DMS153 treated with DMSO at 0.1 percent for 48 hours (cell line): ENCODE measurements around the gene CLCN7.

Experiments used
- DNase-seq: peaks from one replicate; lab custom pipeline; 2025; ENCODE audit not compliant: unreplicated experiment; lab: John Stamatoyannopoulos, UW

CLCN7 gene

GRCh38 chr16:1474796-1475551, at the start of gene CLCN7:
TSS of gene CLCN7 (minus strand) at chr16:1475028. CDS start at chr16:1474974, 54 bp downstream.
- peak; percentile 47 for DNase-seq

DNA sequence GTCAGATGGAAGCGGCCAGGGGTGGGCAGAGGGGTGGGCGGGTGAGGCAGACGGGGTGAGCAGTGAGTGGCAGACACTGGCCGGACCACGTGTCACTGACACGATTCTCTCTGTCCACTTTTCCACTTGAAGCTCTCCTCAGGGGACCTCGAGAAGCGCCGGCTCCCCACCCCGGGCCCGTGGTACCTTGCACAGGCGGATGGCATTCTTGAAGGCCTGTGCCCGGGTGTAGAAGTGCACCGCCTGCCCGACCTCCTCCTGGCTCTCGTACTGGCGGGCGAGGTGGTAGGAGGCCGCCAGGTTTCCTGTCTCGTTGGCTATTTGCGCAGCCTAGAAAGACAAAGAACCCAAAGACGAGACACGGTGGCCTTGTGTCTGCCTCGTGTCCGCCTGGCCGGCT, 49.5 kb upstream of the CLCN7 start:
- DNase-seq, result no peak

DNA sequence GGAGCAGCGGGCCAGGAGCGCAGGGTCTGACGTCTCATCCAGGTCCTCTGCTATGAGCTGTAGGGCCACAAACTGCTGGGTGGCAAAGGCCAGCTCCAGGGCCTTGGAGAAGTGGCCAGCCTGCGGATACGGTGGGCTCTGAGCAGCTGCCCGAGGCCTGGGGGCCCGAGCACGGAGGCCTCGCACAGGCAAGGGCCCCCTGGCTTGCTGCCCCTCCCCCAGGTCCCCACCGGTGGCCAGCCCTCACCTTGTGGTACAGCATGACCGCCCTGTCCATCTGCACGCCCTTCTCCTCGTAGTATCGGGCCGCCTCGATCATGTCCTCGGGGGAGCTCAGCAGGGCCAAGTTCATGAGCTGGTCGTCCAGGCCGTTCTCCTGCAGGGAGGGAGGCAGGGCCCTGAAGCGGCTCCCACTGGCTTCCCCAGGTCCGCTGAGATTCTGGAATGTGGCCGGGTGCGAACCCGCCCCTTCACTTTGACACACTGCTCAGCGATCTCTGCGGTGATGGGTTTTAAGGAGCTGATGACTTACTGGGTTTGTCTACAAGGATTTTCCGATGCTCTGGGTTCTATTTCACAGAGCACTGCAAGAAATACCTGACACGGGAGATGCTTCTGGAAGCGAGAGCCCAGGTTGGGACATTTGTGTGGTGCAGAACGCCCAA, 48.9 kb upstream of the CLCN7 start:
- no peak for DNase-seq

DNA sequence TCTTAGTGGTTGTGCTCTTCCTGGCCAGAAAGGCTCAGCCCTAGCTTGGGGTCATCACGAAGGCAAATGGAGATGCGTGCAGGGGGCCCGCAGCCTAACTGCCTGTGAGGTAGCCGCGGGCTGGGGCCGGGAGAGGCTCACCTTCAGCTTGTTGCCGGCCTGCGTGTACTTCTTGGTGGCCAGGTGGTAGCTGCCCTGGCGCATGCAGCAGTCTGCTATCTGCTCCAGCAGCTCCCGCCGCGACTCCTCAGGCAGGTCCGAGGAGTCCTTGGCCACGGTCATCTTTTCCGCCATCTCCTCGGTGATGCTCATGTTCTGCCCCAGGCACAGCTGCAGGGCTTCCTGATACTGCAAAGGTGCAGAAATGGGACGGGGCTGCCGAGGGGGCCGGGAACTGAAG, 45.6 kb upstream of the CLCN7 start:
- no peak for DNase-seq

DNA sequence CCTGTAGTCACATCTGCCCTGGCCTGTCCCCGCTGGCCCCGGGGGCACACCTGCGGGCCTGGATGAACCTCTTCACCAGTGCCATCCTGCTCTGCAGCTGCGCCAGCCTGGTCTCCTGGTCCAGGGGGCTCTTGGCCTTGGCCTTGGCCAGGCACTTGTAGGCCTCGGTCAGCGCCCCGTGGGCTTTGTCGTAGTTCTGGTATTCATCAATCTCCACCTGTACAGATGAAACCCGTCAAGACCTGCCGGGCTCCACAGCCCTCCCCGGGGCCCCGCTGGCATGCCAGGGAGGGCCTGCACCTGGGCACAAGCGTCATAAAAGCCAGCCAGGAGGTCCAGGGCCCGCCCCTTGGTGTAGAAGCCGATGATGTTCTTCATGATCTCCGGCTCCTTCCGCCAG, 45.0 kb upstream of the CLCN7 start:
- DNase-seq, result no peak

GRCh38 chr16:1518626-1519135, 43.9 kb upstream of the CLCN7 start:
- DNase-seq, result no peak

DNA sequence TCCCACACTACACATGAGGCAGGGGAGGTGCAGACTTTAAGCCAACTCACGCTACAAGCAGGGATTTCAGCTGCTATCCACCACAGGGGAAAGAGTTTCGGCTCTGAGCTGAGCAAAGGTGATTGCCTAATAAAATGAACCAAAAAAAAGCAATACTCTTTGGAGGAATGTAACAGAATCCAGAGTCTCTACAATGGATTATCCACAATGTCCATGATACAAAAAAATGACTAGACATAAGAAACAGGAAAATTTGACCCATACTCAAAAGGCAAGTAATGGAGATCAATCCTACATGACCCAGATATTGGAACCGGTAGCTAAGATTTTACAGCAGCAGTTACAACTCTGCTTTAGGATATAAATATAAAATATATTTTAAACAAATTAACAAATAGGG, 39.7 kb upstream of the CLCN7 start:
- no peak for DNase-seq

- no peak for DNase-seq
These were observed 37.9 kb upstream of the CLCN7 start for GRCh38 chr16:1512774-1513173.

DNA sequence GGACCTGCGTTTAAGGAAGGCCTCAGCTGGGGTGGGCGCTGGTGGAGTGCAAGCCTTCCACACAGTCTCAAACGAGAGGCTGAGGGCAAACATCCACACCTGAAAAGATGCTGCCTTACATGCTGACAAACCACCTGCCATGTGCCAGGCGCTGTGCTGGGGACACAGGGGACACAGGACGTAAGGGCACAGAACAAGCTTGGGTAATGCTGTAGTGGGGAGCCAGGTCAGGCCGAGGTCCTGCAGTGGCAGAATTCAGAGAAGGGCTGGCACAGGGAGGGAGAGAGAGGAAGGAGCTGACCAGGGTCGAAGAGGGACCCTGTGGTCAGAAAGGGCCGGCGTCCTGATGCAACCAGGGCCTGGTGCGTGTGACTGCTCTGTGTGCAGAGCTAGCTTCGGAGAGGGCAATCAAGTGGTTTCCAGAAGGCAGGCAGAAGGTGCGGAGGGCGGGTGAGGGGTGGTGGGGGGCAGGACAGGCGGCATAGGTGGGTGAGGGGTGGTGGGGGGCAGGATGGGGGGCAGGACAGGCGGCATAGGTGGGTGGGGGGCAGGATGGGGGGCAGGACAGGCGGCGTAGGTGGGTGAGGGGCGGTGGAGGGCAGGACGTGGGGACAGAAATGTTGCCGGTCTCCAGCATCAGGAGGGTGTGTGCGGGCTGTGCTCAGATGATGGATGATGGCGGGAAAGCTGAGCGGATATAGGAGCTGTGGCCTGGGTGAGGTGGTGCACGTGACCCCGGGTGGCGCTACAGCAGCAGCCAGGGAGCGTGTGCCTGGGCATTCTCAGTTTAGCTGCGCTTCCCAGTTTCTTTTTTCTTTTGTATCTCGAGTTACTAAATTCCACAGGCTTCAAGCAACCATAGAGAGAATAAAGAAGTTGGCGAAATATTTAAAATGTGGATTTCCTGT, 37.1 kb upstream of the CLCN7 start:
- DNase-seq, result no peak

DNA sequence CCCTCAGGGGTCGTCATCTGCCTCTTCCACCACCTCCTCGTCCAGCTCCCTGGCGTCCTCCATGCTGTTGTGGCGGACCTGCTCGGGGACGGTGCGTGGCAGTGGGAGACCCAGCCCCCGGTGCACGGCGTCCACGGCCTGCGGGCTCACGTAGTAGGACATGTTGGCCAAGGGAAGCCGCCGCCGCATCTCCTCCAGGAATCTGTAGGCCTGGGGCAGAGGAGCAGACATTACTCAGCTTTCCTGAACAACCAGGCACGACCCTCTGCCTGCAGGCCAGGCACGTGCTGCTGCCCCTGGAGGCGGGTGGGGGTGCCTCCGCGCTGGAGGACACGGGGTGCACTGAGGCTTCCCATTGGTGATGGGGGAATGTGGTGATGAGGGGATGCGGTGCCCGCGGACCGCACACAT, 36.1 kb upstream of the CLCN7 start:
- no peak for DNase-seq

GRCh38 chr16:1510272-1510671, 35.4 kb upstream of the CLCN7 start:
- no peak for DNase-seq

GRCh38 chr16:1509307-1510221, 34.7 kb upstream of the CLCN7 start:
- DNase-seq, result no peak

GRCh38 chr16:1508494-1509187, 33.8 kb upstream of the CLCN7 start:
- no peak for DNase-seq

- no peak for DNase-seq
These were observed 31.8 kb upstream of the CLCN7 start for GRCh38 chr16:1506494-1507213.

GRCh38 chr16:1505912-1506311, 31.1 kb upstream of the CLCN7 start:
- DNase-seq, result no peak

GRCh38 chr16:1505073-1505844, 30.4 kb upstream of the CLCN7 start:
- DNase-seq, result no peak

DNA sequence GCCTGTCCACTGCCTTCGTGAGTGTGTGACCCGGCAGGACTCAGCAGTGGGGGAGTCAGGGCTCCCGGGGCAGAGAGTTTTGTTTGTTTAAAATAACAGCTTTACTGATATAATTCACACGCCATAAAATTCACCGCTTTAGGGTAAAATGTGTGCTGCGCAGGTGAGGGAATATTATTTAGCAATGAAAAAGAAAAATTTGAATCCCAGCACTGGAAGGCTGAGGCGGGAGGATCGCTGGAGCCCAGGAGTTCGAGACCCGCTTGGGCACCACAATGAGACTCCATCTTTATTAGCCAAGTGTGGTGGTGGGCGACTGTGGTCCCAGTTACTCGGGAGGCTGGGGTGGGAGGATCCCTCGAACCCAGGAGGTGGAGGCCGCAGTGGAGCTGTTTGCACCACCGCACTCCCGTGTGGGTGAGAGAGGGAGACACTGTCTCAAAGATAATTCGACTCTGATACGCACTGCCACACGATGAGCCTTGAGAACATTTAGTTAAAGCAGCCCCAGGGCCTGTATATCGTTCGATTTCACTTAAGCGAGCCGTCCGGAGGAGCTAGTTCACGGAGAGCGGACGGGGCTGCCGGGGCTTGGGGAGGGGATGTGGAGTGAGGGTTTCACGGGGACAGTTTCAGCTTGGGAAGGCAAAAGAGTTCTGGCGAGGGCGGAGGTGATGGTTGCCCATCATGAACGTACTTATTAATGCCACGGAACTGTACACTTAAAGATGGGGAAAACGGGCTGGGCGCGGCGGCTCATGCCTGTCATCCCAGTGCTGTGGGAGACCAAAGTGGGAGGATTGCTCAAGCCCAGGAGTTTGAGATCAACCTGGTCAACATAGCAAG, 28.5 kb upstream of the CLCN7 start:
- no peak for DNase-seq
